HepG2 (cell line): ENCODE results near the gene UPB1. TPM values are rescaled to one million over a fixed set of nuclear protein-coding genes. Genes with fewer than 3 reads are reported as not detected.

Source experiments
- ARNT ChIP-seq: fragments of 450-650 bp; IDR thresholded peaks from 2 replicates; pipeline ENCODE4 v1.6.1; 2017
- CENPT ChIP-seq: sonication (generic); formaldehyde crosslinking; IDR thresholded peaks from 2 replicates; pipeline ENCODE4 v1.8.0; 2022; ENCODE audit warnings: low read depth, mild to moderate bottlenecking, moderate library complexity, missing genetic modification reagents
- DNMT3B ChIP-seq: conservative IDR thresholded peaks from 2 replicates; pipeline ENCODE4 v1.6.1; 2016; ENCODE audit warnings: missing biosample characterization, control low read depth
- FOXC1 ChIP-seq: sonication (generic); formaldehyde crosslinking; IDR thresholded peaks from 2 replicates; pipeline ENCODE4 v1.8.0; 2022; ENCODE audit warnings: mild to moderate bottlenecking, missing genetic modification reagents, borderline replicate concordance
- GFI1 ChIP-seq: sonication (generic); formaldehyde crosslinking; IDR thresholded peaks from 2 replicates; pipeline ENCODE4 v1.5.0; 2020; ENCODE audit warnings: missing genetic modification reagents, mild to moderate bottlenecking, borderline replicate concordance
- GTF2F1 ChIP-seq: fragments of 150-350 bp; IDR thresholded peaks from 2 replicates; pipeline ENCODE4 v1.6.1; 2014; ENCODE audit warnings: low read length
- HBP1 ChIP-seq: IDR thresholded peaks from 2 replicates; pipeline ENCODE4 v1.6.1; 2016; ENCODE audit warnings: low read depth, control low read depth
- HDAC6 ChIP-seq: fragments of 200-600 bp; sonication (generic); IDR thresholded peaks from 2 replicates; pipeline ENCODE4 v1.7.0; 2017; ENCODE audit warnings: mild to moderate bottlenecking, antibody characterized with exemption, low read length, low read depth
- KDM5A ChIP-seq: fragments of 200-600 bp; sonication (generic); IDR thresholded peaks from 2 replicates; pipeline ENCODE4 v1.7.0; 2018; ENCODE audit warnings: antibody characterized with exemption, mild to moderate bottlenecking, low read length, borderline replicate concordance
- MED13 ChIP-seq: sonication (generic); formaldehyde crosslinking; IDR thresholded peaks from 2 replicates; pipeline ENCODE4 v1.5.0; 2020; ENCODE audit warnings: missing genetic modification reagents
- NBN ChIP-seq: fragments of 450-650 bp; conservative IDR thresholded peaks from 2 replicates; pipeline ENCODE4 v1.6.1; 2017
- NFKBIZ ChIP-seq: IDR thresholded peaks from 2 replicates; pipeline ENCODE4 v1.6.1; 2018; ENCODE audit warnings: missing genetic modification reagents, missing compliant biosample characterization
- RARA ChIP-seq: IDR thresholded peaks from 2 replicates; pipeline ENCODE4 v1.6.1; 2016; ENCODE audit warnings: missing genetic modification reagents, missing compliant biosample characterization
- SAP130 ChIP-seq: IDR thresholded peaks from 2 replicates; pipeline ENCODE4 v1.6.1; 2016; ENCODE audit warnings: low read depth
- SETDB1 ChIP-seq: sonication (generic); formaldehyde crosslinking; IDR thresholded peaks from 2 replicates; pipeline ENCODE4 v1.5.1; 2020; ENCODE audit warnings: missing genetic modification reagents, mild to moderate bottlenecking, borderline replicate concordance
- TEAD3 ChIP-seq: optimal IDR thresholded peaks from 2 replicates; pipeline ENCODE3; 2016; ENCODE audit warnings: borderline replicate concordance
- ZFP36L1 ChIP-seq: sonication (generic); formaldehyde crosslinking; IDR thresholded peaks from 2 replicates; pipeline ENCODE4 v1.8.0; 2022; ENCODE audit warnings: mild to moderate bottlenecking, missing genetic modification reagents, moderate library complexity
- ZNF749 ChIP-seq: sonication (generic); formaldehyde crosslinking; IDR thresholded peaks from 2 replicates; pipeline ENCODE4 v1.8.0; 2022; ENCODE audit warnings: mild to moderate bottlenecking, missing genetic modification reagents, moderate library complexity, borderline replicate concordance
- ZNF780A ChIP-seq: sonication (generic); formaldehyde crosslinking; IDR thresholded peaks from 2 replicates; pipeline ENCODE4 v1.8.0; 2022; ENCODE audit warnings: mild to moderate bottlenecking, missing genetic modification reagents, moderate library complexity
- ZSCAN21 ChIP-seq: sonication (generic); formaldehyde crosslinking; IDR thresholded peaks from 2 replicates; pipeline ENCODE4 v1.8.0; 2022; ENCODE audit warnings: mild to moderate bottlenecking, missing genetic modification reagents, moderate library complexity, borderline replicate concordance
- ZSCAN29 ChIP-seq: sonication (generic); formaldehyde crosslinking; conservative IDR thresholded peaks from 2 replicates; pipeline ENCODE4 v1.4.0; 2020; ENCODE audit warnings: mild to moderate bottlenecking, missing genetic modification reagents
- polyA plus RNA-seq, 8 experiments: library from polyadenylated mRNA; depleted of rRNA in 3 of 8; stranded (reverse) in 7 of 8; unstranded in 1 of 8; fragments of >200 nt; fragmentation: Illumina TruSeq in 4 of 8; extraction: Trizol in 4 of 8; gene quantifications; 2 replicates each; pipeline versions ENCODE4 v1.2.1 to v1.2.3, GENCODE V29; 2011 to 2016; ENCODE audit warnings: low read depth in 4 of 8, missing spikeins in 1 of 8, mixed read lengths in 1 of 8; ENCODE audit not compliant: insufficient read depth in 1 of 8
- total RNA-seq, 5 experiments: library from RNA; depleted of rRNA; stranded (reverse); fragments of >200 nt; fragmentation: Illumina TruSeq; extraction: Trizol; gene quantifications; 2 replicates each; pipeline ENCODE4 v1.2.3, GENCODE V29; 2016; ENCODE audit warnings: low read depth in 1 of 5
- TF ChIP-seq, protein P1 (sequence below): IDR thresholded peaks from 2 replicates; pipeline ENCODE4 v1.6.1; 2016; ENCODE audit warnings: mild to moderate bottlenecking
- TF ChIP-seq, protein P2 (sequence below): sonication (generic); formaldehyde crosslinking; IDR thresholded peaks from 2 replicates; pipeline ENCODE4 v1.4.0; 2020; ENCODE audit warnings: missing genetic modification reagents, borderline replicate concordance

The UPB1 gene
- total and polyA plus RNA-seq, 2 of the 13 experiments (the other 11 are each of a cell fraction or from before 2014, with no cell fraction given): 0.38 to 1.2 TPM

DNA sequence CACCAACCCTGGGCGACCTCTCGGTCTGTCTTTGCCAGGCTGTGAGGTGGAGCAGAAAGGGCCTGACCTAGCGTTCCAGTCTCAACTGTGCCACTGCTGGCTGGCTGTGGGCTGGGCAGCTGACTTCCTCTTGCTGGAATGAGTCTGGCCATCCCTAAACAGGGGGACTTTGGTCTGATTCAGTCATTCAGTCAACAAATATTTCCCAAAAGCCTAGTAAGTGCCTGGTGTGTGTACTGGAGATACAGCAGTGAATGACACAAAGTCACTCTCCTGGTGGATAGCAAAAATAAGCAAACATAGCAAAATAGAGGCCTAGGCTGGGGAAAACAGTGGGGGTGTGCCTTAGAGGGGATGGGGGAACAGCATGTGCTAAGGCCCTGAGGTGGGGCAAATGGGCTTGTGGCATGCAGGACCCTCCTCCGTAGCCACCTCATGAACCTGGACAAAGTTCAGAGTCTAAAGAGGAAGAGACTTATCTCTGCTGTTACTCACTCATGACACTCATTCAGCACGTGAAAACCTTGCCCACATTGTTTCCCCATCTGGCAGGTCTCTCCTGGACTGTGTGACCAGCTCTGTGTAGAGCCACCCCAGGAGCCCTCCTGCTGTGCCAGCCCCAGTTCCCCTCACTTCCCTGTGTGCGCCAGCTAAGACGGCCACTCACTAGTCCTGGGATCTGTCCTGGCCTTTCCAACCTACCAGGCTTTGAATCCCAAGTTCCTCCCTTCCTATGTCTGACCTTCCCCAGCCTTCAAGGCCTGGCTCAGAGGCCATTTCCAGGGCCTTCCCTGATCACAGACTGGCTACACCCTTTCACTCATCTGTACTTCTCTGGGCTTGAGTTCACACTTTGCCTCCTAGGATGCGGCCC, 55.1 kb downstream of the UPB1 start (continued):
- TF ChIP-seq RARA (CRISPR knock-in tag): peak; percentile 85
- peak; percentile 47; the same call in 1 of the 2 replicates for TF ChIP-seq NFKBIZ (CRISPR knock-in tag)
- TF ChIP-seq, protein P1, sequence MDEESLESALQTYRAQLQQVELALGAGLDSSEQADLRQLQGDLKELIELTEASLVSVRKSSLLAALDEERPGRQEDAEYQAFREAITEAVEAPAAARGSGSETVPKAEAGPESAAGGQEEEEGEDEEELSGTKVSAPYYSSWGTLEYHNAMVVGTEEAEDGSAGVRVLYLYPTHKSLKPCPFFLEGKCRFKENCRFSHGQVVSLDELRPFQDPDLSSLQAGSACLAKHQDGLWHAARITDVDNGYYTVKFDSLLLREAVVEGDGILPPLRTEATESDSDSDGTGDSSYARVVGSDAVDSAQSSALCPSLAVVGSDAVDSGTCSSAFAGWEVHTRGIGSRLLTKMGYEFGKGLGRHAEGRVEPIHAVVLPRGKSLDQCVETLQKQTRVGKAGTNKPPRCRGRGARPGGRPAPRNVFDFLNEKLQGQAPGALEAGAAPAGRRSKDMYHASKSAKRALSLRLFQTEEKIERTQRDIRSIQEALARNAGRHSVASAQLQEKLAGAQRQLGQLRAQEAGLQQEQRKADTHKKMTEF (CRISPR knock-in tag): peak; percentile 91
- TF ChIP-seq SAP130 (CRISPR knock-in tag): peak; percentile 86
- peak; percentile 28; the same call in 1 of the 2 replicates for TF ChIP-seq DNMT3B (CRISPR knock-in tag)
- no peak for TF ChIP-seq ZSCAN29 (CRISPR knock-in tag)
- TF ChIP-seq ZNF749 (CRISPR knock-in tag): peak; percentile 88; the same call in 1 of the 2 replicates
- TF ChIP-seq TEAD3: peak; percentile 90
- TF ChIP-seq GTF2F1: no peak; the same call in 1 of the 2 replicates
- TF ChIP-seq CENPT: no peak
- no peak for TF ChIP-seq ZSCAN21 (CRISPR knock-in tag)
- TF ChIP-seq SETDB1 (CRISPR knock-in tag): no peak
- TF ChIP-seq FOXC1 (CRISPR knock-in tag): peak; percentile 78; the same call in 1 of the 2 replicates
- TF ChIP-seq ZFP36L1: peak; percentile 88; the same call in 1 of the 2 replicates
- TF ChIP-seq NBN: no peak
- TF ChIP-seq GFI1 (CRISPR knock-in tag): peak; percentile 88; the same call in 1 of the 2 replicates
- no peak for TF ChIP-seq ARNT
- TF ChIP-seq, protein P2, sequence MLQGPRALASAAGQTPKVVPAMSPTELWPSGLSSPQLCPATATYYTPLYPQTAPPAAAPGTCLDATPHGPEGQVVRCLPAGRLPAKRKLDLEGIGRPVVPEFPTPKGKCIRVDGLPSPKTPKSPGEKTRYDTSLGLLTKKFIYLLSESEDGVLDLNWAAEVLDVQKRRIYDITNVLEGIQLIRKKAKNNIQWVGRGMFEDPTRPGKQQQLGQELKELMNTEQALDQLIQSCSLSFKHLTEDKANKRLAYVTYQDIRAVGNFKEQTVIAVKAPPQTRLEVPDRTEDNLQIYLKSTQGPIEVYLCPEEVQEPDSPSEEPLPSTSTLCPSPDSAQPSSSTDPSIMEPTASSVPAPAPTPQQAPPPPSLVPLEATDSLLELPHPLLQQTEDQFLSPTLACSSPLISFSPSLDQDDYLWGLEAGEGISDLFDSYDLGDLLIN: peak; percentile 45; the same call in 1 of the 2 replicates
- TF ChIP-seq HBP1: peak; percentile 46; the same call in 1 of the 2 replicates
- peak; percentile 49; the same call in 1 of the 2 replicates for TF ChIP-seq KDM5A
- TF ChIP-seq ZNF780A: 0 out of 2 replicates have a peak, but pooled peaks have one; percentile 64
- peak; percentile 50; the same call in 1 of the 2 replicates for TF ChIP-seq MED13 (CRISPR knock-in tag)
- no peak for TF ChIP-seq HDAC6
